MM.1S (cell line): ENCODE data around the gene IFRD2.

Source experiments
- DNase-seq: peaks from one replicate; pipeline ENCODE4 v3.0.0-alpha.2; 2015
- H2AFZ ChIP-seq: fragments of 300-600 bp; sonication (generic); 2 replicates; pipeline ENCODE4 v1.6.0; 2016; ENCODE audit warnings: antibody characterized with exemption, low read length
- H3F3A ChIP-seq: fragments of 300-600 bp; sonication (generic); 2 replicates; pipeline ENCODE4 v1.6.1; 2016; ENCODE audit warnings: mild to moderate bottlenecking, antibody characterized with exemption, low read length, moderate library complexity, mixed read lengths; ENCODE audit not compliant: insufficient read depth
- H3K27ac ChIP-seq: fragments of 300-600 bp; sonication (generic); 2 replicates; pipeline ENCODE4 v1.5.1; 2016; ENCODE audit warnings: mild to moderate bottlenecking, low read length
- H3K27me3 ChIP-seq: fragments of 300-600 bp; sonication (generic); replicated peaks from 2 replicates; pipeline ENCODE4 v1.6.0; 2016; ENCODE audit warnings: low read length; ENCODE audit not compliant: insufficient read depth
- H3K36me3 ChIP-seq: fragments of 300-600 bp; sonication (generic); replicated peaks from 2 replicates; pipeline ENCODE4 v1.6.1; 2016; ENCODE audit warnings: mild to moderate bottlenecking, low read length, mixed read lengths; ENCODE audit not compliant: insufficient read depth
- H3K4me1 ChIP-seq: fragments of 300-600 bp; sonication (generic); 2 replicates; pipeline ENCODE4 v1.6.1; 2016; ENCODE audit warnings: low read length, mixed read lengths
- H3K4me2 ChIP-seq: fragments of 300-600 bp; sonication (generic); 2 replicates; pipeline ENCODE4 v1.6.0; 2016; ENCODE audit warnings: low read depth, low read length
- H3K4me3 ChIP-seq: fragments of 300-600 bp; sonication (generic); 2 replicates; pipeline ENCODE4 v1.5.1; 2016; ENCODE audit warnings: low read length, mixed read lengths
- H3K79me2 ChIP-seq: fragments of 300-600 bp; sonication (generic); 2 replicates; pipeline ENCODE4 v1.6.1; 2016; ENCODE audit warnings: mixed run types, low read length, mixed read lengths
- H3K9ac ChIP-seq: fragments of 300-600 bp; sonication (generic); 2 replicates; pipeline ENCODE4 v1.6.1; 2016; ENCODE audit warnings: low read length, mixed read lengths
- H3K9me2 ChIP-seq: fragments of 300-600 bp; sonication (generic); replicated peaks from 2 replicates; pipeline ENCODE4 v1.6.1; 2016; ENCODE audit warnings: mild to moderate bottlenecking, low read length, mixed read lengths; ENCODE audit not compliant: insufficient read depth
- H3K9me3 ChIP-seq: fragments of 300-600 bp; sonication (generic); replicated peaks from 2 replicates; pipeline ENCODE4 v1.6.1; 2016; ENCODE audit warnings: mild to moderate bottlenecking, low read length, mixed read lengths; ENCODE audit not compliant: insufficient read depth
- H4K20me1 ChIP-seq: fragments of 300-600 bp; sonication (generic); 2 replicates; pipeline ENCODE4 v1.6.1; 2016; ENCODE audit warnings: mild to moderate bottlenecking, low read length, moderate library complexity, mixed read lengths; ENCODE audit not compliant: insufficient read depth
- CTCF ChIP-seq: fragments of 300-600 bp; sonication (generic); IDR thresholded peaks from 2 replicates; pipeline ENCODE4 v1.5.1; 2016; ENCODE audit warnings: antibody characterized with exemption, low read length, mixed read lengths
- EZH2 ChIP-seq: fragments of 300-600 bp; sonication (generic); optimal IDR thresholded peaks from 2 replicates; pipeline ENCODE3; 2017; ENCODE audit warnings: low read depth, mild to moderate bottlenecking, antibody characterized with exemption, low read length, mixed read lengths
- EZH2phosphoT487 ChIP-seq: fragments of 300-600 bp; sonication (generic); IDR thresholded peaks from 2 replicates; pipeline ENCODE4 v1.6.1; 2018; ENCODE audit warnings: antibody characterized with exemption, low read length

The IFRD2 gene

GRCh38 chr3:50325497-50326181 is 33.4 kb upstream of the IFRD2 start:
- Histone ChIP-seq H3K79me2 (peaks cover 28% of the 10 kb centered on the region), H3K4me2 (no peak overlapping the region)

DNA sequence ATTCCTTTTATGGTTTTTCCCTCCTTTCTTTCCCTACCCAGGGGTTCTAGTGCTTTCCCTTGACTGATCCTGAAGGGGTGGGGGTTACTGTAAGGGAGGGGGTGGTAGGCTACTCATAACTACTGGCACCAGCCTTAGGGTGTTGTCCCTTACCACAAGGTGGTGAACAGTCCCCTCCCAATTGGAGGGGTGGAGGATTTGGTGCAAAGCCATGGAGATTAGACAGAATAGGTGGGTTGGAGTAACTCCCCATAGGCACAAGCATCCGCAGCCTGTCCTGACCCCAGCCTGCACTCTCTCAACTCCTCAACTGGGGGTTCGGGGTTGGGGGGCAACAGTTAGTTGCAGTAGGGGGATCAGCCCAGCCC is 32.9 kb upstream of the IFRD2 start:
- peaks cover 30% of the 10 kb centered on the region for H3K79me2 ChIP-seq
- H3K9me3 ChIP-seq: no peaks in the 10 kb centered on the region
- TF ChIP-seq EZH2phosphoT487 (no peak), EZH2 (no peak), CTCF (no peak)
- H2AFZ ChIP-seq: no peak overlapping the region
- no peak overlapping the region for H3K9ac ChIP-seq
- no peak overlapping the region for H3K4me3 ChIP-seq
- DNase-seq: no peak
- no peaks in the 10 kb centered on the region for H3K27me3 ChIP-seq
- H3F3A ChIP-seq: peaks cover 12% of the 10 kb centered on the region; the same call in 1 of the 2 replicates
- H3K27ac ChIP-seq: no peak overlapping the region
- no peaks in the 10 kb centered on the region for H3K9me2 ChIP-seq
- H3K4me2 ChIP-seq: no peak overlapping the region
- 0 out of 2 replicates have a peak, but pooled peaks cover 7% of the 10 kb centered on the region for H3K4me1 ChIP-seq
- H3K36me3 ChIP-seq: no peaks in the 10 kb centered on the region
- H4K20me1 ChIP-seq: no peaks in the 10 kb centered on the region

More at GRCh38 chr3:50325497-50326181, 33.4 kb upstream of the IFRD2 start:
- TF ChIP-seq EZH2 (no peak), EZH2phosphoT487 (no peak), CTCF (no peak)
- no peaks in the 10 kb centered on the region for H3K9me3 ChIP-seq
- no peak overlapping the region for H2AFZ ChIP-seq
- H3K9me2 ChIP-seq: no peaks in the 10 kb centered on the region
- H3F3A ChIP-seq: peaks cover 12% of the 10 kb centered on the region; the same call in 1 of the 2 replicates
- no peaks in the 10 kb centered on the region for H4K20me1 ChIP-seq
- no peak for DNase-seq
- no peak overlapping the region for H3K4me3 ChIP-seq
- H3K27ac ChIP-seq: no peak overlapping the region
- 0 out of 2 replicates have a peak, but pooled peaks cover 5% of the 10 kb centered on the region for H3K4me1 ChIP-seq
- peaks cover 4% of the 10 kb centered on the region for H3K36me3 ChIP-seq
- no peak overlapping the region for H3K9ac ChIP-seq
- H3K27me3 ChIP-seq: no peaks in the 10 kb centered on the region

- Histone ChIP-seq H3K9me3 (no peaks in the 10 kb centered on the region), H4K20me1 (no peaks in the 10 kb centered on the region), H3K27me3 (no peaks in the 10 kb centered on the region), H3K27ac (no peak overlapping the region), H3K36me3 (no peaks in the 10 kb centered on the region), H3K9me2 (no peaks in the 10 kb centered on the region), H2AFZ (no peak overlapping the region), H3K4me1 (0 out of 2 replicates have a peak, but pooled peaks cover 7% of the 10 kb centered on the region), H3K4me2 (no peak overlapping the region), H3K4me3 (no peak overlapping the region), H3K79me2 (peaks cover 36% of the 10 kb centered on the region), H3F3A (peaks cover 9% of the 10 kb centered on the region; the same call in 1 of the 2 replicates), H3K9ac (no peak overlapping the region)
- TF ChIP-seq EZH2phosphoT487 (no peak), CTCF (peak; percentile 82)
- DNase-seq: peak; percentile 47
These were observed 32.3 kb upstream of the IFRD2 start for GRCh38 chr3:50324351-50325112.
